Dedifferentiated amniotic fluid mesenchymal stem cell (primary cell): Measurements from ENCODE around the gene TXNIP.
"Not testable (repeated sequence)": the region's sequence is repeated elsewhere in the genome, so short reads cannot be mapped to it uniquely, and the experiment has no call there.

Experiments
- DNase-seq: peaks from one replicate; pipeline ENCODE4 v3.0.0-alpha.2; 2016; ENCODE audit errors: extremely low spot score

Gene TXNIP, protein sequence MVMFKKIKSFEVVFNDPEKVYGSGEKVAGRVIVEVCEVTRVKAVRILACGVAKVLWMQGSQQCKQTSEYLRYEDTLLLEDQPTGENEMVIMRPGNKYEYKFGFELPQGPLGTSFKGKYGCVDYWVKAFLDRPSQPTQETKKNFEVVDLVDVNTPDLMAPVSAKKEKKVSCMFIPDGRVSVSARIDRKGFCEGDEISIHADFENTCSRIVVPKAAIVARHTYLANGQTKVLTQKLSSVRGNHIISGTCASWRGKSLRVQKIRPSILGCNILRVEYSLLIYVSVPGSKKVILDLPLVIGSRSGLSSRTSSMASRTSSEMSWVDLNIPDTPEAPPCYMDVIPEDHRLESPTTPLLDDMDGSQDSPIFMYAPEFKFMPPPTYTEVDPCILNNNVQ

DNA sequence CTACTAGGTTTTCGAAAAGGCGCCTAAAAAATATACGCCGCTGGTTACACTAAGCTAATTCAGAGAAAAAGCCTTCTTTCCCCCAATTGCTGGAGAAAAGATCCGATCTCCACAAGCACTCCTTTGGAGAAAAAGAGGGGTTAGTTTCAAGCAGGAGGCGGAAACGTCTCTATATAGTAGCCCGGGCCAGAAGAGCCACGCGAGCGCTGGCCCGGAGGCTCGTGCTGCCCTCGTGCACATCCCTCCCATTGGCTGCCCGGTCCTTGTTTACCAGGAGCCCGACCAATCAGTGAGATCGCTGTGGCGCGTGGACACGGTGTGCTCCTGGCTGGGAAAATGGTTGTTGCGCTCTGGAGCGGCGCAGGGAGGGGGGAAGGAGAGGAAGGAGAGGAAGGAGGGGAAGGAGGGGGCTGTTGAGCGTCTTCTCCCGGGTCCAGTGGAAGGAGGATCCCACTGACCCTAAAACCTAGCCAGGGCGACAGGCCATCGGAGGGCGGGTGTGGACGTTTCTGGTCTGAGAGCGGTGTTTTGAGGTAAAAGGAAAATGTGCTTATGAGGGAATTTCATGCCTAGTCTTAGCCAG lies at the start of gene TXNIP:
TSS of gene TXNIP (minus strand) at position 147 of the 583 bp plus-strand sequence. CDS start 313 bp downstream, outside the sequence.
- peak; percentile 98 for DNase-seq

DNA sequence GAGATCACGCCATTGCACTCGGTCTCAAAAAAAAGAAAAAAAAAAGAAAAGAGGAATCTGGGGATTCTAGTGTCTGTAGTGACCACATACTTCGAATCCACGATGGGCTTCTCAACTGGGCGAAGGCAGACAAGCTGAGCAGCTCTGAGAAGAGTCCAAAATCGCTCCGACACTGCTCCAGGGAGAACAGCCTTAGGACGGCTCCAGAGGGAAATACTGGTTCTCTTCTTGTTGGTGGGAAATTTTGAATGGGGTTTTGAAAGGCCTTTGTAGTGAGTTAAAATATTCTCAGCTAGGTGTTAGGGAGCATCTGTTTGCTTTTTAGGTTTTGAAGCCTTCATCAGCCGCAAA lies 43.4 kb upstream of the TXNIP start:
- DNase-seq = no peak

DNA sequence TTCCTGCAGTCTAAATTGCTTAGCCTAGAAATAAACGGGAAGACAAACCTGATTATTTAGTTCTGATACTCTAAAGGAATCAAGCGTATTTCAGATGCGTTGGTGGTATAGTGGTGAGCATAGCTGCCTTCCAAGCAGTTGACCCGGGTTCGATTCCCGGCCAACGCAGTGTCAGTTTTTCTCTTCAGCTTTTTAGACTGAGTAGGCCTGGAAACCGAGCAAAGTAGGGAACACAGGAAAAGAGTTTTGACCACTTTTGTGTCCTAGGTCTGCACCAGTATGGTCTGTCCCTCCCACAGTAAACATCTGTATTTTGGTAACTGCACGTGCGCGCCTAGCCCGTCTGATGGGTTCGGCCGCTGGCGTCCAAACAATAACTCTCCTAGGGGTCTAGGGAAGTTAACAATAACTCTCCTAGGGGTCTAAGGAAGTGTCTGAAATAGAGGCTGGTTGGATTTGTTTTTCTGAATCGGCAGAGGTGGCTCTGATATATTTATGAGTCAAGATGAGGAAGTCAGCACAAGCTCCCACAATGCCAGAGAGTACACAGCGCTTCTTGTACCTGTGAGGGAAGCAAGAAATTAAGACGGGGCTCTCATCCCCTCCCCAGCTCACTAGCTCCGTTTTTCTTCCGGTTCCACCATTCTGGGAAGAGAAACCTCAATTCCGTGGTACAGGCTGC lies 40.7 kb upstream of the TXNIP start:
- DNase-seq = peak; percentile 93

DNA sequence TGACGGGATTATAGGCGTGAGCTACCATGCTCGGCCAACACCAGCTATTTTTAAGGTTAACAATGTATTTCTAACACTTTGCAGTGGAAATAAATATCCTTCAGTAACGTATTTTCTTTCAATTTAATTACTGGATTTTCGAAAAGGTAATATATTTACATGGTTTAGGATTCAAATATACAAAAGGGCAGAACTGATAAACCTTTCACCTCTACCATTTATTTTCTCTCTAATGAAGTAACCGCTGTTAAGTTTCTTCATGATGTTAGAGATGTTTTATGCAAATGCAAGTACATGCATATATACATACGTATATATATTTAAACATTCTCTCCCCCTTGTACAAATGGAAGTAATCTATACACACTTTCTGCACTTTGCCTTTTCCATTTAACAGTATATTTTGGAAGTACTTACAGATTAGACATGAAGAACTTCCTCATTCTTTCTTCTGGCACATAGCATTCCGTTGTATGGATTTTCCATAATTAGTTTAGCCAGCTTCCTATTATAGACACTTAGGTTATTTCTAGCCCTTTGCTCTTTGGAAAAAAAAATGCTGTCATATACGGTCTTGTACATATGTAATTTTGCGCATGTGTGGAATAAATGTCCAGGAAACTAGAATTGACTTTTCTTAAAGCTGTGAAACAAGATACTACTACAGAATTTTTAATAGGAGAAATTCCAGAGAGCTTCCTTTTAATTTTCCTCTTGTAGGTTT lies 40.0 kb upstream of the TXNIP start:
- DNase-seq = peak; percentile 49

DNA sequence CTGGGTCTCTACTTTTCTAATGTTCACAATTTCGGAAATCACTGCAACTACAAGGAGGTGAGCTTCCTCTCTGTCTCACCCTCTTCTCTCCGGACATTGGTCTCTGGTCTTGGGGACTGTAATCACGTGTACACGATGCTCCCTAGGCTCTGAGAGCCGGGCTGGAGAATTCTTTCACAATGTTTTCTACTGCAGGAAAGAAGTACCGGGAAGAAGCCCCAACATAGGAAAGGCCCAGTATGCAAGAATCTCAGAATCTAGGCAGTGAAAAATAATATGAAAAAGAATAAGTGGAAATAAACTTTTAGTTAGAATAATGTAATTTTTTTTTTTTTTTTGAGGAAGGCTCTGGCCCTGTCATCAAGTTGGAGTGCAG lies 38.7 kb upstream of the TXNIP start:
- DNase-seq = peak; percentile 17

DNA sequence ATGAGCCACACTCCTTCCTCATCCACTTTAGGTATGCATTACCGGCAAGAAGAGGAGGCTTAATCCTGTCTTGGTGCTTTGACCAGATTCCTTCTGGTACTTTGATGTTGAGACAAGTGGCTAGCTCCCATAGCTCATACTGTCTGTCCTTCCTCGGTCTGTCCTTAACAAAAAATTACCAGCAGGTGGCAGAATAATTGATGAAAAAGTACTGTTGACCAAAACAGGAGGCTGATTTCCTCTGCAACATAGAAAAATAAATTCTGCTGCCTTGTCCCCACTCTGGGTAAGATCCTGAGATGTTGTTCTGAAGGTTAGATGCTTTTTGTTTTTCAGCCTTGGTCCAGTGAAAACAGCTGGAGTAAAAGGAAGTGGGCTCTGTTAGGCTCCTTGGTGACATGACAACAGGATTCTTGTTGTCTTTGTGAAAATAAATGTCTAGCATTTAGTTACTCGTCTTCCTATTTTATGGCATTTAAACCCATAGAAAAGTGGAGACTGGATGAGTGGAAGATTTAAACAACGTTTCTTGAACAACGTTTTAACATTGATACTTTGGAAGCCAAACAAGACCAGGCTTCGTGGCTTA lies 36.3 kb upstream of the TXNIP start:
- peak; percentile 69 for DNase-seq

DNA sequence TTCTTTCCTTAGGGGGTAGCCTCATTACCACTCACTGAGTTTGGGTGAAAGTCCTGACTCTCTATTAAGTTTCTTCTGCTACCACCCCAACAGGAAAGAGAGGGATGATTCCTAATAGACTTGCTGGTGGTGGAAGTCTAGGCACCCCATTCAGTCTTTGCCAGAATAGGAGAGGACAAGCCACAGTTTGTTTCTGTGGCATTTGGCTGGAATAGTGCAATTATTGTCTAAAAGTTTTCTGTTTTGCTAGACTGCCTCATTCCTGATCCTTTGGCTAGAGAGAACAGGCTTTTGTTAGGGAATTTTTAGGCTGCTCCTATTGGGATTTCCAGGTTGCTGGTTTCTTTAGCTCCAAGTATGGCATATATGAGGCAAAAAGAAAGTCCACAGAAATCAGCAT lies 35.1 kb upstream of the TXNIP start:
- no peak for DNase-seq

DNA sequence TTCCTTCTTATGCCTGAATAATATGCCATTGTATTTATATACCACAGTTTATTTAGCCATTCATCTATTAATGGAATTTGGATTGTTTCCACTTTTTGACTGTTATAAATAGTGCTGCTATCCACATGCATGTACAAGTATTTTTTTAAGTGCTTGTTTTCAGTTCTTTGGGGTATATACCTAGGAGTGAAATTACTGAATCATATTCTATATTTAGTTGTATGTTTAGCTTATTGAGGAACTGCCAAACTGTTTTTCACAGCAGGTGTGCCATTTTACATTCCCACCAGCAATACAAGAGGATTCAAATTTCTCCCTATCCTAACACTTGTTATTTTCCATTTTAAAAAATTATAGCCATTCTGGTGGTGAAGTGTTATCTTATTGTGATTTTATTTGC lies 32.7 kb upstream of the TXNIP start:
- DNase-seq = no peak

DNA sequence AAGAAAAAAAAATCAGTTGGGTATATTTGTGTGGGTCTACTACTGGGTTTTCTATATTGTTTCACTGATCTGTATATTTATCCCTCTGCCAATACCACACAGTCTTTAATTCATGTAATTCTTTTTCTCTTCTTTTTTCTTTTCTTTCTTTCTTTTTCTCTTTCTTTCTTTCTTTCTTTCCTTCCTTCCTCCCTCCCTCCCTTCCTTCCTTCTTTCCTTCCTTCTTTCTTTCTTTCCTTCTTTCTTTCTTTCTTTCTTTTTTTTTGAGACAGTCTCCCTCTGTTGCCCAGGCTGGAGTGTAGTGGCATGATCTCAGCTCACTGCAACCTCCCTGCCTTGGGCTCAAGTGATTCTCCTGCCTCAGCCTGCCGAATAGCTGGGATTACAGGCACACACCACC lies 30.3 kb upstream of the TXNIP start:
- DNase-seq = not testable (repeated sequence)

DNA sequence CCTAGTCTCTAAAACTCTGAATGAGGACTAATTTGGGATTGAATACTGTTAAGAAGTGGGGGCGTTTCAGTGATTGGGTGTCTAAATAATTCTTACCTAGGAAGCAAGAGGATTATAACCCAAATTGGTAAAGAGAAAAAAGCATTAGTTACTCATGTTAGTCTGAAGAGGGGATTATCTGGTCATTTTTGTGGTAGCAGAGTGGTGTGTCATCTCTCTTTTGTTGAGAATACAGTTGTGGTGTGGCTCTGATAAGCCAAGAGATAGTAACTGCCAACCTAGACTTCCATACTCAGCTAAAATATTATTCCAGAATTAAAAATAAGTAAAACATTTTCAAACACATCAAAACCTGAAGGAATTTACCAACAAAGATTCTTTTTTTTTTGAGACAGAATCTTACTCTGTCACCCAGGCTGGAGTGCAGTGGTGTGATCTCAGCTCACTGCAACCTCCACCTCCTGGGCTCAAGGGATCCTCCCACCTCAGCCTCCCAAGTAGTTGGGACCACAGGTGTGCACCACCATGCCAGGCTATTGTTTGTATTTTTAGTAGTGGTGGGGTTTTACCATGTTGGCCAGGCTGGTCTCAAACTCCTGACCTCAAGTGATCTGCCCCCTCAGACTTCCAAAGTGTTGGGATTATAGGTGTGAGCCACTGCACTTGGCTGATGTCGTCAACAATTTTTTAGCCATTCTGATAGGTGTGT lies 29.6 kb upstream of the TXNIP start:
- DNase-seq = not testable (repeated sequence)

DNA sequence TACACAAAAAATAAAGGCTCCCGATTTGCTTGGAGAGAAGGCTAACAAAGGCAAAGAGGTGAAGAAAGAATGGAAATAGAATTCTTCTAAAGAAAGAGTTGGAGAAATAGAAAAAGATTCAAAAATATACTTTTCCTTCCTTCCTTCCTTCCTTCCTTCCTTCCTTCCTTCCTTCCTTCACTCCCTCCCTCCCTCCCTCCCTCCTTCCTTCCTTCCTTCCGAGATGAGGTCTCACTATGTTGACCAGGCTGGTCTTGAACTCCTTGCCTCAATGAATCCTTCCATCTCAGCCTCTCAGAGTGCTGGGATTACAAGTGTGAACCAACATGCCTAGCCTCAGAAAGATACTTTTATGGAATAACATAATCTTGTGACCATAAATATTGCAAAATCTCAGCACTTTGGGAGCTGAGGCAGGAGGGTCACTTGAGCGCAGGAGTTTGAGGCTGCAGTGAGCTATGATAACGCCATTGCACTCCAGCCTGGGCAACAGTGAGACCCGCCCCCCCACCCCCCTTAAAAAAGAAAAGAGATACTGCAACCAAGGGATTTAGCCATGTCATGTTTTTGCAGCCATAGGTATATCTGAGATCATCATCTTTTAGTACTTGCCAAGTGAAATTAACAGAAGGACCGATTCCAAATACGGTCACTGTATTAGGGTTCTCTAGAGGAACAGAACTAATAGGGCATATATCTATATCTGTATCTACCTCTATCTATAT lies 26.2 kb upstream of the TXNIP start:
- DNase-seq = no peak

DNA sequence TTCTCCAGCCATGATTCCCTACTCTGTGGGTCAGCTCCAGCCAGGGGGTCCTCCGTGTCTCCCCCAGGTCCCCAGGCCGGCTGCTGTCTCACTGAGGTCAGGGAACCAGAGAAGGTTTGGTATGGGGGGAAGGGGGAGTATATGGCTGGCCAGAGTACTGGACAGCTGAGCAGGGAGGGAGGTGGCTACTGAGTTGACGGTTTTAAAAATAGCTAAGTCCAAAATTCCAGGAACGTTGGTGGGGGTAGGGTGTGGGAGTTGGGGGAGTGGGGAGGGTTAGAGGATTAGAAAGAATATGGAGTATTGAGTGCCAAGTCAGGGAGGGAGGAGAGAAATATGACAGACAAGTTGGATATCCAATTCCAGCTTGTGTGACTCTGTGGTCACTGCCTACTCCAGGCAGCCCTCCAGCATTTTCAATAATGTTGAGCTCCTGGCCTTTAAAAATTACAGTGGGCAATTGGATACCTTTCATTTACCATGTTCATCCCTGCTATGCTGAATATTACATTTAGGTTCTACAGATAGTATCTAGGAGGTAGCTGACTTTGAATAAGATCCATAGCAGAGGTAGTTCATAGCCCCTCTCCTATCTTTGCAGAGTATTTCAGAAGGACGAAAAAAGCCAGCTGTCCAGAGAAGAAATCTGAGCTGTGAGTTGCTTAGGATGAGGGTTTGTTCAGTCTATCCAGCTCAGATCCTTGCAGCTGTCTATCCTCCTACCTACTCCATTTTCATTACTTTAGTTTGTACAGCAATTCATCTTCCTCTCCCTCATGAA lies 25.4 kb upstream of the TXNIP start, which contains the start of gene HJV:
TSS of gene HJV (minus strand) at position 114 of the 781 bp plus-strand sequence. CDS start 1,504 bp downstream, outside the sequence.
- no peak for DNase-seq

DNA sequence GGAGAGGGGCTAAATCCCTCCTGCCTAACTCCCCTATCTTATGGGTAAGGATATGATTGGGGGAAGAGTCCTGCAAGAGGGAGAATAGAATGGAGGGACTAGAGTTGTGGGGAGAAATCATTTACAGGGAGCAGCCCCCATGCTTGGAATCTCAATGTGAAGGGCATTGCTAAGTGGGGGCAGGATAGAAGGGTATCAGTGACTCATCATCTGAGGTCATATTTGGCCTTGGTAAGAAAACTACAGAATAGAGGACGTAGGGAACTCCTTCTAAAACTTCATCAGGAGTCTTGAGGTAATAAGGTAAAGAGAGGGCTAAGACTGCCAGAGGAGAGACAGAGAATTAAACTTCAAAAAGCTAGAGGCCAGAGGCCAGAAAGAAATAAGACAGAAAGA lies 24.7 kb upstream of the TXNIP start:
- no peak for DNase-seq

DNA sequence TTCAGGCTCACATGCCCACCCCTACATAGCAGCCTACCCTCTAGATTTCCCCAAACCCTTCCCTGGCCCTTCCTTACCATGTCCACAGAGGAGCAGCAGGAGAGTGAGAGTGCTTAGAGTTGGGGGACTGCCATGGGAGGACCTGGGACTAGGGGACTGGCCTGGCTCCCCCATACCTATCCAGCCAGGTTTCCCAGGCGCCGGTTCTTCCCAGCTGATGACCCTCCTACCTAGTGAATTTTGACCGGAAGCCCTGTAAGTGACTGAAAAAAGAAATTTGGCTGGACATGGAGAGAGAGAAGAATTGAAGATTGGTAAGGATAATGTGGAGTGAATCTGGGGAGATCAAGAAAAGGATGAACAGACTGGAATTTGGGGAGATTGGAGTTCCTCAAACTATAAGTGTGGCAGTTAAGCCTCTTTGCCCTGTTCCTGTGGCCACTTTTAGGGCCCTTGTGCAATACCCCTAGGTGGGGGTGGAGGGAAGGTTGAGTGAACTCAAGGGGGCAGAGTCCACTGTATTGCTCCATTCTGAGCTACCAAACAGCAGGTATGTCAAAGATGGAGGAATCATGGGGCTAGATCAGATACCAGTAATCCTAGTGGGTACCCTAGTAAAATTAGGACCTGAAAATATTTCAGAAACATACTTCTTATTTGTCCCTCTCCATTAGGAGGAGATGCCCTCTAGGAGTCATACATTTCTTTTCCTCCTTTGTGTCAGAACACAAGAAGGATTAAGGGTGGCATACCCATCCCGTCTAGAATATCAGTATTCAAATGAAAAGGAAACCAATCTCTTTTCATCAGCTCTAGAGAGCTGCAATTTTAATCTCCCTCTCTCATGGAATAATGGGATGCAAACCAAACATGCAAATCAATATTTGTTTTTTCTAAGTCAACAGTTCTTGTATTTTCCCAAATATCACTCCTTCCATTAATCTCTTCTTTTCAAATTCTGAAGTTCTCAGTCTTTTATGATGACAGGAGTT lies 24.0 kb upstream of the TXNIP start:
- DNase-seq = no peak

DNA sequence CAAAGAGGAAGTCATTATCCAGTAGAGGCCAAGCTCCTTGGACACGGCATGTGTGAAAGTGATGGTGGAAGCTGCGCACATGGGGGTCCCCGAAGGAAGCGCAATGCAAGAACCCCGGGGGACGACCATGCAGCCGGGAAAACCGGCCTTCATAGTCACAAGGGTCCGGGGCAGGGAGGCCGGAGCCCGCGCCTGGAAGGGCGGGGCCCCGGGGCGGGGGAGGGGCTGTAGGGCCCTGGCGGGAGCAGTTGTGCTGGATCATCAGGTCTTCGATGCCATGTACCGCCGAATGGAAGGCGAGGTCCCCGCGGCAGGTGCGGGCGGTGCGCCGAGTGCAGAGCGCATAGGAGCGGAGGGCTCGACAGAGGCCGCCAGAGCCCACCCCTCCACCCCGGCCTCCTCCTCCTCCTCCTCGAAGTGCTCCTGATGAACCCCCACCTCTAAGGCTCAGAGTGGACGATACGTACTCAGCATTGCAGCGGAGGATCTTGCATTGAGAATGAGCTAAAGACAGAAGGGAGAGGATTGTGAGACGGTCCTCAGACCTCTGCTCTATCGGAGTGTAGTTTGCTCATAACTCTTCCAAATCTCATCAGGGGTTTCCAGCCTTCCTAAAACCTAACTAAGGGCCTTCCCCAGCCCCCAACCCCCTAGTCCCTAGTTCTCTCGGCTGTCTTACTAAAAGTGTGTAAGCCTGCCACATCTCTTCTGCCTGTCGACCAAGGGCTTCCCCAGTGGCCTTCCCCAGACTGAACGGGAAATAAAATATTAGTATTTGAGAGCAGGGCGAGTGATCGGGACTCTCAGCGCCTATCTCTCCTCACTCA lies 23.1 kb upstream of the TXNIP start:
- DNase-seq = no peak

DNA sequence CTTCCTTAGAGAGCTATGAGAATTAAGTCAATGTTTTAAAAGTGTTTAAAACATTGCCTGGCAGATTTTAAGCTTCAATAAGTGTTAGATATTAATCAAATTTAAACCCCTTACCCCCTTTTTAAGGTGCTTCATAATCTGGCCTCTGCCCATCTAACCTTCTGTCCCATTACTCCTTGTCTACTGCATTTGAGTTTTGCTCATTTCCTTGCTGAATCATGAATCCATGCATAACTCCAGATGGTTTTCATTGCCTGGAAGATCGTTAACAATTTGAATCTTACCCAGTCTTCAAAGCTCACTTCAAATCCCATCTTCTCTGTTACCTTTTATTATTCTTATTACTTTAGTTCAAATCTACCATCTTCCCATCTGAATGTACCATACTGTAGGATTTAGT lies 20.5 kb upstream of the TXNIP start:
- DNase-seq = no peak

DNA sequence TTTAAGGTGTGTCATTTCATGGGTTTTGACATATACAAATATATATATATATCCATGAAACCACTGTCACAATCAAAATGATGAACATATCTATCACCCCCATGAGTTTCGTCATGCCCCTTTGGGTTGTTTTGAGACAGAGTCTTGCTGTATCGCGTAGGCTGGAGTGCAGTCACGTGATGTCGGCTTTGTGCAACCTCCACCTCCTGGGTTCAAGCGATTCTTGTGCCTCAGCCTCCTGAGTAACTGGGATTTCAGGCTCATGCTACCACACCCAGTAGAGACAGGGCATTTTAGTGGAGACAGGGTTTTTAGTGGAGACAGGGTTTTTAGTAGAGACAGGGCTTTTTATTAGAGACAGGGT lies 17.2 kb upstream of the TXNIP start:
- no peak for DNase-seq
